CD4-positive, CD25-positive, alpha-beta regulatory T cell (primary cell): ENCODE results near the gene NUTM2B. TPM values are rescaled to one million over a fixed set of nuclear protein-coding genes. Genes with fewer than 3 reads are reported as not detected.
"Not testable (repeated sequence)": the region's sequence is repeated elsewhere in the genome, so short reads cannot be mapped to it uniquely, and the experiment has no call there.

Experiments used
- ATAC-seq, 2 donors: fragments of 150-1000 bp; cut with Tn5 transposase; one replicate each; pipeline ENCODE4 v1.10.0; 2021; ENCODE audit warnings: low read depth in 2 of 2, moderate number of reproducible peaks in 2 of 2, moderate library complexity in 1 of 2
- DNase-seq, 3 donors: peaks; one replicate each; pipeline versions ENCODE4 v3.0.0 to v3.0.0-alpha.2; 2012 to 2022; ENCODE audit warnings: mixed read lengths in 1 of 3
- H3K27ac ChIP-seq: one replicate; pipeline ENCODE4 v1.7.0; 2013; ENCODE audit warnings: mild to moderate bottlenecking, low read length; ENCODE audit not compliant: insufficient read depth, poor library complexity, severe bottlenecking
- H3K27me3 ChIP-seq: one replicate; pipeline ENCODE4 v1.7.0; 2013; ENCODE audit warnings: low read length; ENCODE audit not compliant: control insufficient read depth, insufficient read depth
- H3K36me3 ChIP-seq: one replicate; pipeline ENCODE4 v1.7.0; 2013; ENCODE audit warnings: mild to moderate bottlenecking, low read length, moderate library complexity; ENCODE audit not compliant: control insufficient read depth, insufficient read depth
- H3K4me1 ChIP-seq: 2 replicates; pipeline ENCODE4 v1.7.0; 2013; ENCODE audit warnings: mild to moderate bottlenecking, low read length; ENCODE audit not compliant: insufficient read depth, control insufficient read depth, poor library complexity, severe bottlenecking
- H3K4me3 ChIP-seq: one replicate; pipeline ENCODE4 v1.7.0; 2013; ENCODE audit warnings: low read depth, mild to moderate bottlenecking, low read length, moderate library complexity
- H3K9me3 ChIP-seq, 2 experiments: 1 replicate in 1 of 2; 2 replicates in 1 of 2; pipeline ENCODE4 v1.7.0; 2013; ENCODE audit warnings: low read length in 2 of 2, mild to moderate bottlenecking in 1 of 2, moderate library complexity in 1 of 2; ENCODE audit not compliant: control insufficient read depth in 2 of 2
- H3K27ac Mint-ChIP-seq, 3 donors: one replicate each; pipeline ENCODE4 v1.8.0; 2020 to 2022; ENCODE audit warnings: mild to moderate bottlenecking in 3 of 3, mixed read lengths in 3 of 3, moderate library complexity in 2 of 3
- H3K27me3 Mint-ChIP-seq: one replicate; pipeline ENCODE4 v1.8.0; 2022; ENCODE audit warnings: mild to moderate bottlenecking, mixed read lengths
- H3K36me3 Mint-ChIP-seq: one replicate; pipeline ENCODE4 v1.8.0; 2020; ENCODE audit warnings: mixed read lengths
- H3K4me1 Mint-ChIP-seq, 4 donors: one replicate each; pipeline ENCODE4 v1.8.0; 2020 to 2022; ENCODE audit warnings: mixed read lengths in 4 of 4, mild to moderate bottlenecking in 1 of 4
- H3K4me3 Mint-ChIP-seq, 4 donors: one replicate each; pipeline ENCODE4 v1.8.0; 2020 to 2022; ENCODE audit warnings: mild to moderate bottlenecking in 4 of 4, mixed read lengths in 4 of 4, moderate library complexity in 3 of 4
- H3K9me3 Mint-ChIP-seq, 7 donors: one replicate each; pipeline ENCODE4 v1.8.0; 2020 to 2022; ENCODE audit warnings: mixed read lengths in 7 of 7, mild to moderate bottlenecking in 3 of 7, moderate library complexity in 2 of 7
- polyA plus RNA-seq, 4 donors: library from polyadenylated mRNA; unstranded; fragments of 300-500 nt; fragmentation: Illumina TruSeq; gene quantifications; one replicate each; pipeline ENCODE4 v1.2.3, GENCODE V29; 2021
- total RNA-seq: library from RNA; stranded (reverse); gene quantifications from one replicate; pipeline ENCODE4 v1.2.3, GENCODE V29; 2022

Gene NUTM2B
- total and polyA plus RNA-seq, 5 donors from 2014 or later: 0.05 to 2.4 (median 0.11) TPM; not detected in 1

DNA sequence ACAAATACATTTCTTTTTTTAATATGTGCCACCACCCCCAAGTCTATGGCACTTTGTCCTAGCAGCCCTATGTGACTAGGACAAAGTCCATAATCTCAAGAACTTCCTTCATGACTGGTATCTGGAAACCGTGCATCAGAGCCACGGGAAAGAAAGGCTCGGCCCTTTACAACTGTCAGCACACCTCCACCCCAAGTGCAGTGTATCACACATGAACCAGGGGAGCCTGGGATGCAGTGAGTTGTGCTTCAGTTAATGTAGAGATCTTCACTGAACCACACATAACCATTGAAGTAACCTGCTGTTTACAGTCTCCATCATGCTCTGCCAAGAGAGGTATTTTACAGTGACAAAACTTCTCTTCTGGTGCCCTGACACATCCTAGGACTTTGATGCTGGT is 11.9 kb downstream of the NUTM2B start:
- H3K4me1 ChIP-seq, H3K9me3 ChIP-seq, H3K4me1 Mint-ChIP-seq, H3K9me3 Mint-ChIP-seq, H3K36me3 Mint-ChIP-seq, DNase-seq, ATAC-seq, H3K36me3 ChIP-seq, H3K4me3 Mint-ChIP-seq, H3K4me3 ChIP-seq, H3K27ac Mint-ChIP-seq, H3K27me3 Mint-ChIP-seq, H3K27ac ChIP-seq, H3K27me3 ChIP-seq: not testable (repeated sequence)

DNA sequence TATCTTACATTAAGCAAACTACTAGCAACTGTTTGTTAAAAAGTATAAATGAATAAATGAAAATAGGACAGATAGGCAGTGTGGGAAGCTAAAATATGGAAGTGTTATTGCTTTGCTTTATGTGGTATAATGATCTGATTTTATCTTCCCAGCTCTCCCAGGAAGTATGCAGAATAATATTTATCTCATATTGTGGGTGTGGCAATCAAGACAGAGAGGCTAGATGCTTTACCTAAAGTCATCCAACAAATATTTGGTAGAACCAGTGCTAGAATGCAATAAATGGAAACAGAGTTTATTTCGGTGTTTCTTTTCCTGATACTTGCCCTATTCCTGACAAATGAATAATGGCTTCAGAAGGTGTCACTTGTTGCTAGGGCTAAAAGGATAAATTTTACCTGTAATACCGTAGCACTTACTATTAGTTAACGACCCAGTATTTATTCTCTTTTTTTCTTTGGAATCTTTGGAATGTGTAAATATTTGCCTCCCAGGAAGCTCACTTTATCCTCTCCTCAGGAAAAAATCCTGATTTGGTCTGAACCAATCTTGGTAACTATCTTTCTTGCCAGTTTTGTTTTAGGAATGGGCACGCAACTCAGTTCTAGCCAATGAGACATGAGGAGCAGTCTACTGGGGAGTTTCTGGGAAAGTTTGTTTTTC is 14.0 kb downstream of the NUTM2B start:
- not testable (repeated sequence) for H3K4me3 ChIP-seq, H3K9me3 Mint-ChIP-seq, ATAC-seq

DNA sequence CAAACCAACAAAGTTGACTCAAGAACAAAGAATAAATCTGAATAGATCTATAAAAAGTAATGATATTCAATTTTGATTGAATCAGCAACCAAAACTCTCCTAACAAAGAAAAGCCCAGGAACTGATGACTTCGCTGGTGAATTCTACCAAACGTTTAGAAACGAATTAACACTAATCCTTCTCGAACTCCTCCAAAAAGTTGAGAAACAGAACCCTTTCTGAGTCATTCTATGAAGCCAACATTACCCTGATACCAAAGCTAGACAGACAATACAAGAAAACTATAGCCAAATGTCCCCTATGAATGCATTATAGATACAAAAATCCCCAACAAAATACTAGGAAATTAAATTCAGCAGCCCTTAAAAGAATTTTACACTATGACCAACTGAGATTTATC is 17.0 kb downstream of the NUTM2B start:
- not testable (repeated sequence) for H3K4me3 Mint-ChIP-seq, H3K9me3 ChIP-seq, H3K4me3 ChIP-seq, H3K9me3 Mint-ChIP-seq, DNase-seq, H3K27me3 ChIP-seq, H3K27ac Mint-ChIP-seq, H3K4me1 Mint-ChIP-seq, ATAC-seq, H3K27me3 Mint-ChIP-seq, H3K27ac ChIP-seq, H3K36me3 ChIP-seq, H3K4me1 ChIP-seq
- H3K36me3 Mint-ChIP-seq: peaks cover 14% of the 10 kb centered on the region

More for the DNA sequence above, 14.0 kb downstream of the NUTM2B start:
- H3K4me3 Mint-ChIP-seq, H3K27ac Mint-ChIP-seq, H3K27me3 ChIP-seq, H3K27ac ChIP-seq, H3K4me1 Mint-ChIP-seq, H3K9me3 ChIP-seq, H3K36me3 Mint-ChIP-seq, H3K27me3 Mint-ChIP-seq, H3K4me1 ChIP-seq, H3K36me3 ChIP-seq, DNase-seq: not testable (repeated sequence)

DNA sequence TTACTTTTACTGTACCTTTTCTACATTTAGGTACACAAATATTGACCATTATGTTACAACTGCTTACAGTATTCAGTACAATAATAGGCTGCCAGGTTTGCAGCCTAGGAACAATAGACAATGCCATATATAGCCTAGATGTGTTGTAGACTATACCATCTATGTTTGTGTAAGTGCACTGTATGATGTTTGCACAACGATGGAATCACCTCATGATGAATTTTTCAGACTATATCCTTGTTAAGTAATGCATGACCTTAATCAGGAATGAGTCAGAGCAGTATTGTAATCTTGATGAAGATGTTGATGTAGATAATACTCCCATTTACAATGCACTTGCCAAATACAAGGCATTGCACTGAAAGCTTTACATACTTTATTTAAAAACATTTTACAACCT is 23.6 kb downstream of the NUTM2B start:
- H3K4me1 Mint-ChIP-seq, H3K4me3 ChIP-seq, H3K9me3 Mint-ChIP-seq, H3K27me3 ChIP-seq, H3K27ac ChIP-seq, H3K9me3 ChIP-seq, H3K36me3 ChIP-seq, H3K27ac Mint-ChIP-seq, H3K4me3 Mint-ChIP-seq, H3K27me3 Mint-ChIP-seq, ATAC-seq, DNase-seq, H3K4me1 ChIP-seq: not testable (repeated sequence)
- peaks cover 15% of the 10 kb centered on the region for H3K36me3 Mint-ChIP-seq

DNA sequence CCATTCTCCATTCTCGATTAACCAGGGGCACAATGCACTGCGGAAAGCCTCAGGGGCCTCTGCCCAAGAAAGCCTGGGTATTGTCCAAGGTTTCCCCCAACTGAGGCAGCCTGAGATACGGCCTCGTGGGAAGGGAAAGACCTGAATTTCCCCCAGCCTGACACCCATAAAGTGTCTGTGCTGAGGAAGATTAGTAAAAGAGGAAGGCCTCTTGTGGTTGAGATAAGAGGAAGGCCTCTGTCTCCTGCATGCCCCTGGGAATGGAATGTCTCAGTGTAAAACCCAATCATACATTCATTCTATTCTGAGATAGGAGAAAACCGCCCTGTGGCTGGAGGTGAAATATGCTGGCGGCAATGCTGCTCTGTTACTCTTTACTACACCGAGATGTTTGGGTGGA is 41.8 kb downstream of the NUTM2B start:
- DNase-seq, ATAC-seq: not testable (repeated sequence)
- H3K36me3 Mint-ChIP-seq: peaks cover 23% of the 10 kb centered on the region

DNA sequence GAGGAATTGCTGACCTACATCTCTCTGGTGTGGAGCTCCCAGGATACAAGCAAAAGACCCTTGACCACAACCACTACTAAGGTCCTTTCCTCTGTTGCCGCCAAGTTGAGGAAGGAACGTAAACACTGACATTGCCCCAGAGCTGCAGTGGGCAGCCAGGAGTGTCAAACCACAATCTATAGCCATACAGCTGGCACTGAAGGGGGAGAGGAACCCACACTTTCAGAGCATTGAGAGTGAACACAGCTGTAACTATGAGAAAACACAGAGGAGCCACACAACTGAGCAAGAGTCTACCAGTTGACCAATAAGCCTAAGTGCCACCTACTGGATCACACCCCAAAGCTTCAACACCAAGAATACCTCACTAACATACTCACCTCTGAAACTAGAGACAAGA is 45.5 kb downstream of the NUTM2B start:
- not testable (repeated sequence) for H3K4me1 ChIP-seq, H3K4me3 Mint-ChIP-seq, ATAC-seq, H3K27ac ChIP-seq, H3K4me3 ChIP-seq, H3K27me3 ChIP-seq, H3K9me3 Mint-ChIP-seq, H3K27ac Mint-ChIP-seq, H3K36me3 ChIP-seq, H3K9me3 ChIP-seq, H3K27me3 Mint-ChIP-seq, DNase-seq
- Mint-ChIP-seq H3K4me1 (peaks cover 7 to 13% (median 11%) of the 10 kb centered on the region in 4 donors), H3K36me3 (peaks cover 15% of the 10 kb centered on the region)

More for the DNA sequence above, 41.8 kb downstream of the NUTM2B start:
- not testable (repeated sequence) for H3K4me1 ChIP-seq, H3K27ac ChIP-seq, H3K27me3 Mint-ChIP-seq, H3K4me3 Mint-ChIP-seq, H3K4me3 ChIP-seq, H3K27ac Mint-ChIP-seq, H3K27me3 ChIP-seq, H3K4me1 Mint-ChIP-seq, H3K9me3 Mint-ChIP-seq, H3K36me3 ChIP-seq, H3K9me3 ChIP-seq

DNA sequence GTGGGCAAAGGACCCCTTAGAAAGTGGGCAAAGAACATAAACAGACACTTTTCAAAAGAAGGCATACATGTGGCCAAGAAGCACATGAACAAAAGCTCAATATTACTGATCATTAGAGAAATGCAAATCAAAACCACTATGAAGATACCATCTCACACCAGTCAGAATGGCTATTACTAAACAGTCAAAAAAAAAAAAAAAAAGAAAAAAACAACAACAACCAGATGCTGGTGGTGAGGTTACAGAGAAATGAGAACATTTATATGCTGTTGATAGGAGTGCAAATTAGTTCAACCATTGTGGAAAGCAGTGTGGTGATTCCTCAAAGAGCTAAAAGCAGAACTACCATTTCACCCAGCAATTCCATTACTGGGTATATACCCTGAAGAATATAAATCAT is 50.6 kb downstream of the NUTM2B start:
- H3K27ac Mint-ChIP-seq, H3K4me1 ChIP-seq, H3K27me3 Mint-ChIP-seq, H3K27me3 ChIP-seq, H3K9me3 ChIP-seq, H3K36me3 ChIP-seq, H3K4me3 ChIP-seq, ATAC-seq, H3K27ac ChIP-seq, DNase-seq, H3K9me3 Mint-ChIP-seq: not testable (repeated sequence)
- H3K36me3 Mint-ChIP-seq: peaks cover 22% of the 10 kb centered on the region
- H3K4me1 Mint-ChIP-seq: peaks cover 11 to 21% (median 15%) of the 10 kb centered on the region in 4 donors
- peak overlapping the region in 1 of 4 donors; percentile 28 for H3K4me3 Mint-ChIP-seq

DNA sequence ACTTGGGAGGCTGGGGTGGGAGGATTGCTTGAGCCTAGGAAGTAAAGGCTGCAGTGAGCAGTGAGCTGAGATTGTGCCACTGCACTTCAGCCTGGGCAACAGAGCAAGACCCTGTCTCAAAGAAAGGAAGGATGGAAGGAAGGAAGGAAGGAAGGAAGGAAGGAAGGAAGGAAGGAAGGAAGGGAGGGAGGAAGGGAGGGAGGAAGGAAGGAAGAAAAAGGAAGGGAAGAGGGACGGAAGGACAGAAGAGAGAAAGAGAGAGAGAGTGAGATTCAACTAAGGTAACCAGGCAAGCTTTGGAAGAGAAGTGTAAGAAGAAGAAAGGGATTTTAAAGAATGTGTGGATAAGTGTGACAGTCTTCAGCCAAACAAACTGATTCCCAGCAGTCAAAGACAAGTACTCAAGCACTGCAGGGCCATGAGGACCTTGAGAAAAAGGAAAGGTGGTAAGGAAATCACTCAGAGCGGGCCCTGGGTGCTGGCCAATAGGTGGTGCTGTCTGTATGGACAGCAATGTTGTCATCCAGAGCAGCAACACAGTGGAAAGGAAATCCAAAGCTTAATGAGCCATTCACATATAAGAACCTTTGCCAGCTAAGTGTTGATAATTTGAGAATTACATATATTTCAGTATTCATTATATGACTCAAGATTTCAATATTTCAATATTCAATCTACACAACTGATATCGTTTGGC is 55.4 kb downstream of the NUTM2B start:
- H3K27ac ChIP-seq, H3K9me3 Mint-ChIP-seq, H3K36me3 ChIP-seq, H3K27me3 Mint-ChIP-seq, H3K4me1 ChIP-seq, H3K4me3 Mint-ChIP-seq, H3K4me3 ChIP-seq, H3K27ac Mint-ChIP-seq, ATAC-seq, H3K27me3 ChIP-seq, H3K9me3 ChIP-seq: not testable (repeated sequence)
- H3K4me1 Mint-ChIP-seq: peaks cover 0 to 11% (median 7%) of the 10 kb centered on the region in 4 donors
- peaks cover 35% of the 10 kb centered on the region for H3K36me3 Mint-ChIP-seq
- DNase-seq: peak in 1 of 3 donors; percentile 13
